AG04449 (cell line): Measurements from ENCODE around the gene SYCE3.
"Not testable (repeated sequence)": the region's sequence is repeated elsewhere in the genome, so short reads cannot be mapped to it uniquely, and the experiment has no call there.

ENCODE experiments used
- CTCF ChIA-PET: fragments of 350-600 bp; formaldehyde crosslinking; extraction: SDS; loops from one replicate; lab custom pipeline; 2021; ENCODE audit warnings: antibody characterized with exemption; lab: Yijun Ruan, JAX
- POLR2A ChIA-PET: fragments of 400-600, 350-600 bp; formaldehyde crosslinking; extraction: SDS; loops from one replicate; lab custom pipeline; 2020; ENCODE audit warnings: antibody characterized with exemption, inconsistent platforms; lab: Yijun Ruan, JAX
- DNase-seq: peaks from one replicate; pipeline ENCODE4 v3.0.0-alpha.2; 2010; ENCODE audit warnings: low read depth, low spot score
- H3K4me3 ChIP-seq: 2 replicates; pipeline ENCODE4 v1.5.1; 2011; ENCODE audit warnings: low read depth, mild to moderate bottlenecking, control low read depth, low read length
- CTCF ChIP-seq: IDR thresholded peaks from one replicate; pipeline ENCODE4 v1.5.1; 2011; ENCODE audit warnings: mild to moderate bottlenecking, moderate library complexity, low read length, control low read depth, inconsistent platforms; ENCODE audit not compliant: insufficient read depth; ENCODE audit errors: missing control alignments

The SYCE3 gene

GRCh38 chr22:50609599-50609998 lies 46.9 kb upstream of the SYCE3 start:
- ChIA-PET POLR2A (no interaction called here), CTCF (interaction anchor here (2.7 kb wide), 1 partner anchor 12 kb away, joined by 9 read pairs; no protein-coding TSS in a partner anchor)
- no peak overlapping the region for H3K4me3 ChIP-seq
- DNase-seq, result no peak
- no peak for TF ChIP-seq CTCF

- ChIA-PET POLR2A (no interaction called here), CTCF (interaction anchor here (2.7 kb wide), 1 partner anchor 12 kb away, joined by 9 read pairs; no protein-coding TSS in a partner anchor)
- no peak for DNase-seq
- no peak overlapping the region for H3K4me3 ChIP-seq
- TF ChIP-seq CTCF, result no peak
Measured at GRCh38 chr22:50608996-50609395, 46.3 kb upstream of the SYCE3 start.

GRCh38 chr22:50608058-50608840 lies 45.5 kb upstream of the SYCE3 start:
- POLR2A ChIA-PET, H3K4me3 ChIP-seq, DNase-seq: not testable (repeated sequence)
- CTCF ChIA-PET, result interaction anchor here (2.7 kb wide), 1 partner anchor 13 kb away, joined by 9 read pairs; no protein-coding TSS in a partner anchor

DNA sequence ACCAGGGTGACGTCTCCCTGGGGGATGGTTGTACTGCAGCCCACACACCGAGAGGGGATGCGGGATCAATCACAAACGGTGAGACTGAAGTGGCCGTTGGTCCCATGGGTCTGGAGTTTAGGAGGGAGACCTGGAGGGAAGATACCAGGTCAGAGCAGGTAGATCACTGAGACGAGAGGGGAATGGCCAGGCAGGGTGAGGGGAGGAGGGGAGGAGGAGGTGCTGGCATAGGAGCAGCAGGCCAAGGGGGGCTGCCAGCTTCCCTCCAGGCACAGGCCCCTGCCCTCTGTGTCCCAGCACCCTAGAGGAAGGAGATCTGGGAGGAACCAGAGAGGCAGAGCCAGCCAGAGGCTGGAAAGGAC lies 44.9 kb upstream of the SYCE3 start:
- CTCF ChIA-PET, result interaction anchor here (1.2 kb wide), 1 partner anchor 82 kb away, joined by 3 read pairs; the partner anchor contains the start of gene SCO2
- no peak for DNase-seq
- POLR2A ChIA-PET, result no interaction called here
- no peak overlapping the region for H3K4me3 ChIP-seq
- no peak for TF ChIP-seq CTCF

DNA sequence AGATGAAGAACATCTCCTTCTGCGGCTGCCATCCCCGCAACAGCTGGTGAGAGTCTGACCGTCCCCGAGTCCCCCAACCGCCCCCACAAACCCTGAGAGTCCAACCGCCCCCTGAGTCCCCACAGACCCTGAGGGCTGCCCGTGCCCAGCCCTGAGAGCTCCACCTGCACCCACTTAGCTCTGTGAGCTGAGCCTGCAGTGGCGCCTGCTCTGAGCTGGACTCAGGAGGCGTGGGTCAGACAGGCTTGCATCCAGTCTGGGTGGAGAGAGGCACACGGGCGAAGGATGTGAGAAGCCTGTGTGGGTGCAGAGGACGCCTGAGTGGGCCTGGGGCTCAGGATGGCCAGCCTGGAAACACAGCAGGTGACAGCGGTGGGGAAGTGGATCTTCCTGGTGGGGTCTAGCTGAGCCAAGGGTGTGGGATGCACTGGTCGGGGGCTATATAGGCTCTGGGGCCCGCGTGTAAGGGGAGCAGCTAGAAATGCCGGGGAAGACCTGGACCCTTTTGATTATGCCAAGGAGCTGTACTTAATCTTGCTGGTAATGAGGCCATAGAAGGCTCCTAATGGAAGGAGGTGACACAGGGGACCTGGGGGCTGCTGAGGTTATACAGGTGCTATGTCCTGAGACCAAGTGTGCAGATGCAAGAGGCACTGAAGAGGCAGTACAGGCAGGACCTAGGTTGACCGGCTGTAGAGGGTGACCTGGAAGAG lies 44.4 kb upstream of the SYCE3 start:
- ChIA-PET CTCF (interaction anchor here (0.7 to 1.6 kb wide), 5 partner anchors 9 to 81 kb away, joined by 3 to 6 read pairs (median 3); partner anchors contain the start of gene SCO2), POLR2A (no interaction called here)
- no peak for DNase-seq
- H3K4me3 ChIP-seq, result no peak overlapping the region
- TF ChIP-seq CTCF, result no peak

GRCh38 chr22:50606165-50606945 lies 43.6 kb upstream of the SYCE3 start:
- TF ChIP-seq CTCF, result no peak
- no peak overlapping the region for H3K4me3 ChIP-seq
- DNase-seq, result no peak
- POLR2A ChIA-PET, result no interaction called here
- CTCF ChIA-PET, result interaction anchor here (0.9 to 1.6 kb wide), 4 partner anchors 13 to 80 kb away, joined by 3 to 6 read pairs (median 4); partner anchors contain the start of gene SCO2
